Measurements from ENCODE around the gene CADPS2.

CADPS2 gene

DNA sequence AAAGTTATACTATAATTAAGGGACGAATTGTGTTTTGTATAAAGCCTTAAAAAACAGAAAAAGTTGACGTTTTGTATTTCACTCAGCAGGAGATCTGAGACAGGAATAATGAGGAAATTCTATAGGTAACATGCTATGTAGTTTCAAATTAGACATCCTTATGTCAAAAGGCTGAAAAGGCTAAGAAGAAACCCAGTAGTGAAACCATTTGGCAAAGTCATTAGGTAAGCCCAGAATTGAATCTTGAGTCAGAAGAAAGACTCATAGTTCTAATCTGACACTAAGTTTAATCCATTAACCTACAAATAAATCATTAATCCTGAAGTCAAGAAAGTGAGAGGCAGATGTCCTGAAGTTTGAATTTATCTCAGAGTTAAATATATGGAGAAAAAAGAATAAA, 266.6 kb downstream of the CADPS2 start:
- CTCF ChIA-PET: no interaction called here
- H3K27ac ChIP-seq: no peak overlapping the region
- TF ChIP-seq, protein P1, sequence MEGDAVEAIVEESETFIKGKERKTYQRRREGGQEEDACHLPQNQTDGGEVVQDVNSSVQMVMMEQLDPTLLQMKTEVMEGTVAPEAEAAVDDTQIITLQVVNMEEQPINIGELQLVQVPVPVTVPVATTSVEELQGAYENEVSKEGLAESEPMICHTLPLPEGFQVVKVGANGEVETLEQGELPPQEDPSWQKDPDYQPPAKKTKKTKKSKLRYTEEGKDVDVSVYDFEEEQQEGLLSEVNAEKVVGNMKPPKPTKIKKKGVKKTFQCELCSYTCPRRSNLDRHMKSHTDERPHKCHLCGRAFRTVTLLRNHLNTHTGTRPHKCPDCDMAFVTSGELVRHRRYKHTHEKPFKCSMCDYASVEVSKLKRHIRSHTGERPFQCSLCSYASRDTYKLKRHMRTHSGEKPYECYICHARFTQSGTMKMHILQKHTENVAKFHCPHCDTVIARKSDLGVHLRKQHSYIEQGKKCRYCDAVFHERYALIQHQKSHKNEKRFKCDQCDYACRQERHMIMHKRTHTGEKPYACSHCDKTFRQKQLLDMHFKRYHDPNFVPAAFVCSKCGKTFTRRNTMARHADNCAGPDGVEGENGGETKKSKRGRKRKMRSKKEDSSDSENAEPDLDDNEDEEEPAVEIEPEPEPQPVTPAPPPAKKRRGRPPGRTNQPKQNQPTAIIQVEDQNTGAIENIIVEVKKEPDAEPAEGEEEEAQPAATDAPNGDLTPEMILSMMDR (conservative IDR thresholded peaks at IDR 0.05; ENCODE audit: low read depth): no peak
- POLR2A ChIA-PET (ENCODE audit: low non-redundant PET): no interaction called here
- DNase-seq (ENCODE audit: low spot score): no peak

DNA sequence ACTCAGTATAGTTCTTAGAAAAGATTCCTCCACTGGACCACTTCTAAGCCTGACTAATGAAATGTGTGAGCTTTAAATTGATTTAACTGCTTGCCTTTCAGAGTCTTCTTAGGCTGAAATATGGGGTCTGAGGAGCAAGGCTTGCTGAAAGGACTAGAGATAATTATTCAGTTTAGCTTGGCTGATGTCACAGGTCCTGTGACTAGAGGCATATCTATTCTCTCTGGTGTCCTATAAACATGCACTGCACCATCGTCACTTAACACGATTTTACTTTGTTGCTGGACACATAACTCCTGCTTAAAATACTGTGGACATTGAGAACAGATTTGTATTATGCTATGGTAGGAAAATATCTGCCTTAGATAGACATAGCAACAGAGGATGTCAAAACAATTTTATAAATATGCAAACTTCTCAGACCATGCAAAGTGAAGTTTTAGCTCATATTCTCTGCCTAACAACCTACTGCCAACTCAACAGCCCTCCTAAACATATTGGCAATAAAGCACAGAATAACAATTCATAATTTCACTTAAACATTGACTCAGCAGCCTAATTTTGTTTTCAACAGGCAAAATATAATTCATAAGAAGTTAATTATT, 267.6 kb downstream of the CADPS2 start:
- CTCF ChIA-PET: no interaction called here
- no peak for DNase-seq (ENCODE audit: low spot score)
- H3K27ac ChIP-seq: no peak overlapping the region
- POLR2A ChIA-PET (ENCODE audit: low non-redundant PET): no interaction called here
- TF ChIP-seq, protein P1 (conservative IDR thresholded peaks at IDR 0.05; ENCODE audit: low read depth): no peak

DNA sequence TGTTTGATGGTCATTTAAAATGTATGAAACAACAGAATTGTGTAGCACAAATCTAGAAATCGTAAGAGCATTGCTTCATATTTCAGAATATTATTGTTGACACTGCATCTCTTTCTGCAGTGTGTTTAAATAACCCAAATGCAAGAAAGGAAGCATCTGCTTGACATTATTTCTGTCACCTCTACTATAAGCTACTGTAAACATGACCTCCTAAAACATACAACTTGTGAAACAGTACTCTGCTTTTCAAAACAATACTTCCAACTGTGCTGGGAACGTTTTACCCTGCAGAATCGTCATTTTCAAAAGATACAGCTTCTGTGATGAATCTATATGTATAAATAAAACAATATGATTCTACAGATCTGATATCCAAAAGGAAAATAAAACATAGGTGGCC, 269.3 kb downstream of the CADPS2 start:
- CTCF ChIA-PET: no interaction called here
- TF ChIP-seq, protein P1 (conservative IDR thresholded peaks at IDR 0.05; ENCODE audit: low read depth): no peak
- no peak for DNase-seq (ENCODE audit: low spot score)
- H3K27ac ChIP-seq: no peak overlapping the region
- POLR2A ChIA-PET (ENCODE audit: low non-redundant PET): no interaction called here

DNA sequence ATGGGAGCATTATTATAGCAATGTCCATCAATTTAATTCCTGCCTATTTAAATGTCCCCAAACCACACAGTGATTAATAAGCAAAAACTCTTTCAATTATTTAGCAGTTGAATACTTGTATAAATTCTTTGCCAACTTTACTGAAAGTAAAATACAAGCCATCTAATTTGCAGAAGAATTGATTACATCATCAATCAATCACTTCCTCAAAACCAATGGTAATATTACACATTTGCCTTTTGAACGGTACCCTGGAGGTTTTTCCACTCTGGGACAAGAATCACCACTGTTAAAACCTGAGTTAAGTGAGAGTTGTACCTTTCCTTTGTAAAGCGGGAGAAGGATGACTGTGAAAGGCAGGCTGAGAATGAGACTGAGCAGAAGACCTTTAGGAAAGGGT, 280.3 kb downstream of the CADPS2 start:
- no peak overlapping the region for H3K27ac ChIP-seq
- POLR2A ChIA-PET (ENCODE audit: low non-redundant PET): no interaction called here
- TF ChIP-seq, protein P1 (conservative IDR thresholded peaks at IDR 0.05; ENCODE audit: low read depth): no peak
- DNase-seq (ENCODE audit: low spot score): no peak
- CTCF ChIA-PET: no interaction called here

DNA sequence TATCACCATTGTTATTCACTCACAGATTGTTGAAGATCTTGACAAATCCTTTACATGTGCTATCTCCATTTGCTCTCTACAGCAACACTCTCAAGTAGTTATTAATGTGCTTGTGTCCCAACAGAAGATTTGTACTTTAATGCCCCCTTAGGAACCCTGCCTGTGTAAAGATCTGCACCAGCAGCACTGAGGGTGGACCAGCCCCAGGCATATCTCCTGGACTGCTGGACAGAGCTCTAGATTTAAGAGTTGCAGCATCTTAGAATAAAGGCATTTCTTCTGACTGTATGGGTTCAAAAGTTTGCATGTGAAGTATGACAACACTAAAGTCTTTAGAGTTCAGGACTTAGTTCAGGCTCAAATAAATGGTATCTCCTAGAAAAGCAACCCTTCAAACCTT, 282.0 kb downstream of the CADPS2 start:
- DNase-seq (ENCODE audit: low spot score): no peak
- POLR2A ChIA-PET (ENCODE audit: low non-redundant PET): no interaction called here
- CTCF ChIA-PET: no interaction called here
- TF ChIP-seq, protein P1 (conservative IDR thresholded peaks at IDR 0.05; ENCODE audit: low read depth): no peak
- H3K27ac ChIP-seq: no peak overlapping the region

DNA sequence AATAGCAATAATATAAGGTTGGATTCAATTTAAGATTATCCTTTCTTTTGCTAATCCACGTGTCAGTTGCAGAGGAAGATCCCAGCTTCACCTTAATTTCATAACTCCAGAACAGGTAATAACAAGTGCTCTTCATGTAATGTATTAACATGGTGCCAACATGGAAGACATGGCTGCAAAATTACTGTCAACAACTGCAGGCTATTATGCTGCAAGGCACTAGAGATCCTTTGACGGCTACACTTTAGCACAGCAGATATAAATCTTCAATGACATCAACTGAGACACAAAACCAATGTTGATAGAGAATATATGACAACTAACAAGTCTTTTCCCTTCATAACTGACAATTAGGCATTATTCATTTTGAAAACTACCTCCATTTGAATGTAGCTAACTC, 283.5 kb downstream of the CADPS2 start:
- TF ChIP-seq, protein P1 (conservative IDR thresholded peaks at IDR 0.05; ENCODE audit: low read depth): no peak
- ChIA-PET POLR2A (ENCODE audit: low non-redundant PET) (no interaction called here), CTCF (interaction anchor here (0.7 kb wide), 1 partner anchor 124 kb away, joined by 3 read pairs; no protein-coding TSS in a partner anchor)
- DNase-seq (ENCODE audit: low spot score): no peak
- no peak overlapping the region for H3K27ac ChIP-seq

DNA sequence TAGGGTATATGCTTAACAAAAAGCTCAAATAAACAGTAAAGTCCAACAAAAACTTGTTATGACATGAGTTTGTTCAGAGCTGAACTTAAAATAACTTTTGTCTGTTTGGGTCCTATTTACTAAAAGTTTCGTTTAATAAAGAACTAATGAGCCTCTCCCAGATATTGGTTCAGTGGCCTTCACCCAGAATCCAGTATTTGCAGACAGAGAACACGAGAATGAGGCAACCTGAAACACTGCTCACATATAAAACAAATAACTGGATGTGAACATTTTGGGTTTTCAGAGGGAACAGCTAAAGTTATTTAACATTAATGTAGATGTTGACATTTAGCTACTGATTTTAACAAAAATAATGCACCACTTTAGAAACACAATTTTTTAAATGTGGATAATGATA, 285.6 kb downstream of the CADPS2 start:
- no peak overlapping the region for H3K27ac ChIP-seq
- ChIA-PET POLR2A (ENCODE audit: low non-redundant PET) (no interaction called here), CTCF (no interaction called here)
- no peak for DNase-seq (ENCODE audit: low spot score)
- TF ChIP-seq, protein P1 (conservative IDR thresholded peaks at IDR 0.05; ENCODE audit: low read depth): no peak
